ENCODE measurements around the gene MNX1. TPM values are rescaled to one million over a fixed set of nuclear protein-coding genes. Genes with fewer than 3 reads are reported as not detected.

MNX1 gene
- polyA plus RNA-seq, 4 donors, result 0.14 to 0.17 TPM; not detected in 2

GRCh38 chr7:156985101-156985992 lies 25.1 kb downstream of the MNX1 start:
- no peak for DNase-seq (ENCODE audit: low read depth in 4 of 4, low spot score in 2 of 4)

DNA sequence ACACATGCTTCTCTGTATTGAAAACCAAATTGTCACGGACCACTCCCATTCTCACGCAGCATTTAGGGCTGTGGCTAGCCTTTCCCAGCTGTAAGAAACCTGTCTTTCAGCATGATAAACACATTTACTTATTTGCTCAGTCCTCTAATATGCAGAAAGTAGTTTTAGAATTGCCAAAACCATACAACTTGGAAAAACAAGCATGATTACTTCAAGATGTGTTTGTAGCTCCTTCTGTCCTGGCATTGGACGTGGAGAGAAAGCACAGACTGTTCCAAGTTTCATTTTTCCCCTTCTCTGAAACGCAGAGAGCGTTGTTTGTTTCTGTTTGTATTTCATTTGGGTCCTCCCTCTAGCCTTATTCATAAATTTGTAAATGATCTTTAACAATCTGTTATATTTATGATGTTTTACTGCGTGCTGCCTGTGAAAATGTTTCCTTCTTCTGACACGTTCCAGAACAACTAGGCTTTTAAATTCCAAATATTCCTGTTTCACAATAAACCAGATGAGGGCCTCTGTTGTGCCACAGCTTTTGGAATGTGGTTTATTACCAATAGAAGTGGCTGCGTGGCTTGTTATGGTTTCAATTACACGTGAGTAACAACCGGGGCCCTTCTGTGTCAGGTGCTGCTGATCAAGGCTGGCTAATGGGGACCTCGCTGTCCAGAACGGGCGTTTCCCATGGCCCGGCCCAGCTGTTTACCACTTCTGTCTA lies 26.1 kb downstream of the MNX1 start:
- DNase-seq (ENCODE audit: low read depth in 4 of 4, low spot score in 2 of 4), result no peak

- DNase-seq (ENCODE audit: low read depth in 4 of 4, low spot score in 2 of 4), result no peak
These were observed 30.8 kb downstream of the MNX1 start for GRCh38 chr7:156979711-156980110.

- no peak for DNase-seq (ENCODE audit: low read depth in 4 of 4, low spot score in 2 of 4)
These were observed 31.4 kb downstream of the MNX1 start for GRCh38 chr7:156979007-156979606.

DNA sequence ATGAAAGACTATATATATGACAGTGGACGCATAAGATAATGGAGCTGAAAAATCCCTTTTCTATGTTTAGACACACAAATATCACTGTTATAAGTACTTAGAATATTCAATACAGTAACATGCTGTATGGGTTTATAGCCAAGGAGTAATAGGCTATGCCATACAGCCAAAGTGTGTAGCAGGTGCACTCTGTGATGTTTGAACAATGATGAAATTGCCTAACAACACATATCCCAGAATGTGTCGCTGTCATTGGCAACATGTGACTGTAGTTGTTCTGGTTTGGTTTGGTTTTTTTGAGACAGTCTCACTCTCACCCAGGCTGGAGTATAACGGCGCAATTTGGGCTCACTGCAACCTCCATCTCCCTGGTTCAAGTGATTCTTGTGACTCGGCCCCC lies 34.8 kb downstream of the MNX1 start:
- no peak for DNase-seq (ENCODE audit: low read depth in 4 of 4, low spot score in 2 of 4)

DNA sequence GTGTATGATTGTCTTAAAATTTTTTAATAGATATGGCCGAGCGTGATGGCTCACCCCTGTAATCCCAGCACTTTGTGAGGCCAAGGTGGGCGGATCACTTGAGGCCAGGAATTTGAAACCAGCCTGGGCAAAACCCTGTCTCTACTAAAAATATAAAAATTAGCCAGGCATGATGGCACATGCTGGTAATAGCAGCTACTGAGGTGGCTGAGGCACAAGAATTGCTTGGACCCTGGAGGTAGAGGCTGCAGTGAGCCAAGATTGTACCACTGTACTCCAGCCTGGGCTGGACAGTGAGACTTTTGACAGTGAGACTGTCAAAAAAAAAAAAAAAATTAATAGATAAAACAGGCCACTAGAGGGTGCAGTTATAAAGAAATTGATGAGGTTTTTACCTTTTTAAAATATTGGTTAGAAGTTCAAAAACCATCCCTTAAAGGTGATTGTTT lies 40.5 kb downstream of the MNX1 start:
- no peak for DNase-seq (ENCODE audit: low read depth in 4 of 4, low spot score in 2 of 4)

GRCh38 chr7:156968183-156968582 lies 42.3 kb downstream of the MNX1 start:
- DNase-seq (ENCODE audit: low read depth in 4 of 4, low spot score in 2 of 4), result no peak

GRCh38 chr7:156966387-156966786 lies 44.1 kb downstream of the MNX1 start:
- DNase-seq (ENCODE audit: low read depth in 4 of 4, low spot score in 2 of 4), result no peak

GRCh38 chr7:156964971-156965370 lies 45.5 kb downstream of the MNX1 start:
- no peak for DNase-seq (ENCODE audit: low read depth in 4 of 4, low spot score in 2 of 4)

GRCh38 chr7:156963472-156963871 lies 47.0 kb downstream of the MNX1 start:
- DNase-seq (ENCODE audit: low read depth in 4 of 4, low spot score in 2 of 4), result no peak

DNA sequence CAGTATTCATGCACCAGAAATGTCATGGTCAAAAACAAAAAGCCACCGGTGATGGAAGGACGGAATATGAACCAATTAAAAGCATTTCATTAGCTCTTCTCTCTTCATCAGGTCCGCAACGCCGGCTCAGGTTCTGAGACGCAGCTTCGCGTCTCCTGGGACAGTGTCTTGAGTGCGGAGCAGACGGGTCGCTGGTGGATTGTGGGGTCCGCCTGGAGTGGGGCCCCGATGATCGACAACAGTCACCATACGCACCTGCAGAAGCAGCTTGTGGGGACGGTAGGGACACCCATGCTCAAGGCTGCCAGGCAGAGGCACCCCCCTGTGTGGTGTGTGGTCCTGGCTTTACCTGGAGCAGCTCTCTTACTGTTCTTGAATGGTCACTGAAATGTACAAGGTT lies 47.6 kb downstream of the MNX1 start:
- DNase-seq (ENCODE audit: low read depth in 4 of 4, low spot score in 2 of 4), result no peak

GRCh38 chr7:156962145-156962544 lies 48.3 kb downstream of the MNX1 start:
- no peak for DNase-seq (ENCODE audit: low read depth in 4 of 4, low spot score in 2 of 4)

DNA sequence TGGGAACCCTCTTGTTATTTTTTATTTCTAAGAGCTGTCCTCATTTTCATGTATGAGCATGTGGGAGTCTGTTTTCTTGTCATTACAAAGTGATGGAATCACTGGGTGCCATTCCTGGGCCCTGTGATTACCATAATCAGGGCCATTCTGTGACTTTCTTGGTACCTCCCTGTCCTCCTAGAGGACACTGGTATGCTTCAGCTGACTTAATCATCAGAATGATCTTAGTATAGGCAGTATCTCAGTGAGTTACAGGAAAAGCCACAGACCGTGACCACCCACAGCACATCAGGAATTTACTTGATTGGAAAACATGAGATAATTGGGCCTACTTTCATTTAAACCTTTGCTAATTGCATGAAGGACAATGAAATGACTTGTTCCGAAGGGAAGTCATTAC lies 53.7 kb downstream of the MNX1 start:
- no peak for DNase-seq (ENCODE audit: low read depth in 4 of 4, low spot score in 2 of 4)

DNA sequence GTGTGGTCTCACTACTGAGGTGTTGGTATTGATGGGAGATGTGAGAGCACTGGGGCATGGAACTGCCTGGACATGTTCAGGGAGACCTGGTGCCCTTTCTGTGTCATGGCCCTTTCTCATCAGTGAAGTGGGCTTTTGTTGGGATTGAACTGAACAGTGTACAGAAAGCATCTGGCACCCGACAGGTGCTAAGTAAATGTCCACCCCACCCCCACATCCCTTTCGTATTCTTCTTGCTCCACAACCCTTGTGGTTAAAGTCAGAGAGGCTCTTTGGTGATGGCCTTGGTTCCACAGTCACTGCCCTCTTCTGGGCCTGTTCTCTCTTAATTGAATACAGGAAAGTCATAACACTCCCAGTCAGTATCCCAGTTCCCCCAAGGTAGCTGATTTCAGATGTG lies 55.5 kb downstream of the MNX1 start:
- no peak for DNase-seq (ENCODE audit: low read depth in 4 of 4, low spot score in 2 of 4)

Other genes with a start within 250 kb of the MNX1 start
- 10 to 100 TPM; 39.4 to 46.9 (median 43.3) TPM for gene LMBR1, start 117.5 kb downstream of the MNX1 start, polyA plus RNA-seq (ENCODE audit: insufficient read length in 4 of 4)
- 10 to 100 TPM; 13.7 to 34.4 (median 23.6) TPM for gene NOM1, start 61.0 kb downstream of the MNX1 start, polyA plus RNA-seq (ENCODE audit: insufficient read length in 4 of 4)
- gene UBE3C, start 128.3 kb upstream of the MNX1 start, polyA plus RNA-seq (ENCODE audit: insufficient read length in 4 of 4), result 10 to 100 TPM; 36.2 to 45.0 (median 44.2) TPM

Measured in left renal cortex interstitium (tissue), 4 donors.